ENCODE measurements around the gene CLDND1.

Gene CLDND1

GRCh38 chr3:98513091-98513511 is 9.6 kb downstream of the CLDND1 start:
- DNase-seq, result no peak

- no peak for DNase-seq
These were observed 10.1 kb downstream of the CLDND1 start for GRCh38 chr3:98512576-98512975.

- DNase-seq, result no peak
These were observed 14.1 kb downstream of the CLDND1 start for GRCh38 chr3:98508582-98508981.

GRCh38 chr3:98504539-98504938 is 18.2 kb downstream of the CLDND1 start:
- no peak for DNase-seq

- DNase-seq, result no peak
These were observed 20.7 kb downstream of the CLDND1 start for GRCh38 chr3:98501863-98502576.

GRCh38 chr3:98501270-98501669 is 21.4 kb downstream of the CLDND1 start:
- DNase-seq, result no peak

GRCh38 chr3:98500019-98500418 is 22.7 kb downstream of the CLDND1 start:
- DNase-seq, result no peak

GRCh38 chr3:98497381-98497780 is 25.3 kb downstream of the CLDND1 start, which contains the start of gene OR5K2:
TSS of gene OR5K2 (plus strand) at chr3:98497681. CDS start at chr3:98497681, 0 bp downstream.
- DNase-seq, result no peak

- DNase-seq, result no peak
These were observed 39.1 kb downstream of the CLDND1 start for GRCh38 chr3:98483626-98484025.

GRCh38 chr3:98482717-98483482 is 39.8 kb downstream of the CLDND1 start:
- DNase-seq, result no peak
